Stomach (tissue), 9 donors: Measurements from ENCODE around the gene LRFN2. TPM values are rescaled to one million over a fixed set of nuclear protein-coding genes. Genes with fewer than 3 reads are reported as not detected.

Experiments used
- DNase-seq, 2 donors: peaks; one replicate each; pipeline versions ENCODE4 v3.0.0 to v3.0.0-alpha.2; 2013 to 2019
- H3K27ac ChIP-seq, 5 donors: fragments of 200-600 bp in 4 of 5; sonication (generic) in 4 of 5; one replicate each; pipeline ENCODE4 v1.5.1; 2013 to 2019; ENCODE audit warnings: mild to moderate bottlenecking in 1 of 5, moderate library complexity in 1 of 5
- H3K27me3 ChIP-seq, 3 donors: fragments of 200-600 bp; sonication (generic); one replicate each; pipeline ENCODE4 v1.5.1; 2017 to 2019; ENCODE audit warnings: mixed run types in 1 of 3
- H3K36me3 ChIP-seq, 4 donors: fragments of 200-600 bp; sonication (generic); 1 replicate in 3 of 4; 2 replicates in 1 of 4; pipeline ENCODE4 v1.5.1; 2016 to 2019
- H3K4me1 ChIP-seq, 4 donors: fragments of 200-600 bp; sonication (generic); one replicate each; pipeline ENCODE4 v1.5.1; 2016 to 2019
- H3K4me3 ChIP-seq, 4 donors: fragments of 200-600 bp; sonication (generic) in 3 of 4; one replicate each; pipeline ENCODE4 v1.5.1; 2016 to 2019; ENCODE audit warnings: mild to moderate bottlenecking in 1 of 4
- H3K9me3 ChIP-seq, 4 donors: fragments of 200-600 bp; sonication (generic); one replicate each; pipeline ENCODE4 v1.5.1; 2016 to 2019
- EP300 ChIP-seq: sonication (generic); formaldehyde crosslinking; IDR thresholded peaks from one replicate; pipeline ENCODE4 v1.6.1; 2017; ENCODE audit warnings: antibody characterized with exemption
- POLR2A ChIP-seq, 4 donors: fragments of 450-650 bp; IDR thresholded peaks; one replicate each; pipeline ENCODE4 v1.6.1; 2016; ENCODE audit warnings: antibody characterized with exemption in 4 of 4, control low read depth in 2 of 4, mild to moderate bottlenecking in 1 of 4, moderate library complexity in 1 of 4
- POLR2AphosphoS5 ChIP-seq, 3 donors: sonication (generic); formaldehyde crosslinking; IDR thresholded peaks; one replicate each; pipeline ENCODE4 v1.6.1; 2016; ENCODE audit warnings: antibody characterized with exemption in 3 of 3
- WGBS, 5 donors: extraction: QIAGEN DNeasy Blood & Tissue Kit in 3 of 5; methylation state at CpG; one replicate each; pipeline versions ENCODE4 v1.1.5 to v1.1.7; 2013 to 2018; 5-methylcytosine and 5-hydroxymethylcytosine counted together
- intact Hi-C: fragments of 100-400 bp; cut with DNase I; formaldehyde crosslinking; loops from one replicate; pipeline ENCODE4 v1.15.1; 2023; ENCODE audit warnings: low total_unique reads
- polyA plus RNA-seq, 3 donors: library from polyadenylated mRNA; stranded (reverse); fragments of 200-250 nt; gene quantifications; one replicate each; pipeline ENCODE4 v1.2.3, GENCODE V29; 2013
- total RNA-seq, 5 donors: library from RNA; depleted of rRNA; stranded (reverse); fragments of >200 nt; gene quantifications; one replicate each; pipeline versions ENCODE4 v1.1.0 to v1.2.3, GENCODE V29; 2014 to 2016
- TF ChIP-seq, protein P1 (sequence below), 7 experiments: fragments of 450-650 bp in 4 of 7; fragments of 200-600 bp in 3 of 7; sonication (generic) in 3 of 7; IDR thresholded peaks; one replicate each; pipeline ENCODE4 v1.5.1; 2016 to 2019; ENCODE audit warnings: antibody characterized with exemption in 7 of 7, control low read depth in 2 of 7, mild to moderate bottlenecking in 1 of 7
- donor health status: healthy with polysubstance abuse.
- donor health status: Bipolar disorder and iron deficiency.
- donor health status: healthy.

The LRFN2 gene
- total and polyA plus RNA-seq, 8 donors = 0.10 TPM; not detected in 7

- H3K27ac ChIP-seq = no peak overlapping the region
- H3K27me3 ChIP-seq = peaks cover 0 to 11% (median 0%) of the 10 kb centered on the region in 3 donors
- TF ChIP-seq POLR2A (IDR thresholded peaks at IDR 0.05) (no peak), POLR2AphosphoS5 (IDR thresholded peaks at IDR 0.05) (no peak), EP300 (no peak)
- TF ChIP-seq, protein P1, sequence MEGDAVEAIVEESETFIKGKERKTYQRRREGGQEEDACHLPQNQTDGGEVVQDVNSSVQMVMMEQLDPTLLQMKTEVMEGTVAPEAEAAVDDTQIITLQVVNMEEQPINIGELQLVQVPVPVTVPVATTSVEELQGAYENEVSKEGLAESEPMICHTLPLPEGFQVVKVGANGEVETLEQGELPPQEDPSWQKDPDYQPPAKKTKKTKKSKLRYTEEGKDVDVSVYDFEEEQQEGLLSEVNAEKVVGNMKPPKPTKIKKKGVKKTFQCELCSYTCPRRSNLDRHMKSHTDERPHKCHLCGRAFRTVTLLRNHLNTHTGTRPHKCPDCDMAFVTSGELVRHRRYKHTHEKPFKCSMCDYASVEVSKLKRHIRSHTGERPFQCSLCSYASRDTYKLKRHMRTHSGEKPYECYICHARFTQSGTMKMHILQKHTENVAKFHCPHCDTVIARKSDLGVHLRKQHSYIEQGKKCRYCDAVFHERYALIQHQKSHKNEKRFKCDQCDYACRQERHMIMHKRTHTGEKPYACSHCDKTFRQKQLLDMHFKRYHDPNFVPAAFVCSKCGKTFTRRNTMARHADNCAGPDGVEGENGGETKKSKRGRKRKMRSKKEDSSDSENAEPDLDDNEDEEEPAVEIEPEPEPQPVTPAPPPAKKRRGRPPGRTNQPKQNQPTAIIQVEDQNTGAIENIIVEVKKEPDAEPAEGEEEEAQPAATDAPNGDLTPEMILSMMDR (IDR thresholded peaks at IDR 0.05) = no peak
- H3K36me3 ChIP-seq = no peaks in the 10 kb centered on the region
- H3K4me1 ChIP-seq = no peaks in the 10 kb centered on the region
- no peak overlapping the region for H3K4me3 ChIP-seq
- DNase-seq = no peak
- intact Hi-C loops = no loop called here
- 90 to 100% (median 94%) methylated on average over 1 of the region's 1 CpG for whole genome bisulfite sequencing, 5 donors
- no peaks in the 10 kb centered on the region for H3K9me3 ChIP-seq
Observed at GRCh38 chr6:40498148-40498547, 89.0 kb downstream of the LRFN2 start.

- DNase-seq = no peak
- Histone ChIP-seq H3K27ac (no peak overlapping the region), H3K36me3 (no peaks in the 10 kb centered on the region), H3K4me1 (no peaks in the 10 kb centered on the region), H3K27me3 (peaks cover 0 to 23% (median 0%) of the 10 kb centered on the region in 3 donors), H3K9me3 (no peaks in the 10 kb centered on the region), H3K4me3 (no peak overlapping the region)
- TF ChIP-seq EP300 (no peak), POLR2A (IDR thresholded peaks at IDR 0.05) (no peak), POLR2AphosphoS5 (IDR thresholded peaks at IDR 0.05) (no peak)
- TF ChIP-seq, protein P1 (IDR thresholded peaks at IDR 0.05) = no peak
- intact Hi-C loops = no loop called here
- WGBS, 5 donors = 44 to 54% (median 49%) methylated on average over 7 of the region's 7 CpGs
Observed at GRCh38 chr6:40492187-40492586, 95.0 kb downstream of the LRFN2 start.

GRCh38 chr6:40490508-40490907 lies 96.7 kb downstream of the LRFN2 start:
- H3K4me1 ChIP-seq = no peaks in the 10 kb centered on the region
- no peak for DNase-seq
- intact Hi-C loops = no loop called here
- 82 to 91% (median 90%) methylated on average over 4 of the region's 4 CpGs for WGBS, 5 donors
- H3K36me3 ChIP-seq = no peaks in the 10 kb centered on the region
- TF ChIP-seq EP300 = no peak
- no peak for TF ChIP-seq POLR2AphosphoS5 (IDR thresholded peaks at IDR 0.05)
- no peak for TF ChIP-seq POLR2A (IDR thresholded peaks at IDR 0.05)
- TF ChIP-seq, protein P1 (IDR thresholded peaks at IDR 0.05) = no peak
- H3K4me3 ChIP-seq = no peak overlapping the region
- no peak overlapping the region for H3K27ac ChIP-seq
- H3K27me3 ChIP-seq = peaks cover 0 to 23% (median 0%) of the 10 kb centered on the region in 3 donors
- H3K9me3 ChIP-seq = no peaks in the 10 kb centered on the region

- Histone ChIP-seq H3K4me3 (no peak overlapping the region), H3K36me3 (no peaks in the 10 kb centered on the region), H3K27ac (no peak overlapping the region), H3K4me1 (no peaks in the 10 kb centered on the region), H3K9me3 (no peaks in the 10 kb centered on the region), H3K27me3 (peaks cover 0 to 23% (median 0%) of the 10 kb centered on the region in 3 donors)
- TF ChIP-seq POLR2AphosphoS5 (IDR thresholded peaks at IDR 0.05) (no peak), POLR2A (IDR thresholded peaks at IDR 0.05) (no peak)
- TF ChIP-seq, protein P1 (IDR thresholded peaks at IDR 0.05) = no peak
- WGBS, 5 donors = 80 to 91% (median 85%) methylated on average over 9 of the region's 9 CpGs
- no peak for DNase-seq
- intact Hi-C loops = no loop called here
Observed at GRCh38 chr6:40489798-40490197, 97.4 kb downstream of the LRFN2 start.
